T-helper 9 cell (primary cell): ENCODE results near the gene TUBB.
"Not testable (repeated sequence)": the region's sequence is repeated elsewhere in the genome, so short reads cannot be mapped to it uniquely, and the experiment has no call there.

Source experiments
- DNase-seq: peaks from one replicate; pipeline ENCODE4 v3.0.0-alpha.2; 2020

Gene TUBB

DNA sequence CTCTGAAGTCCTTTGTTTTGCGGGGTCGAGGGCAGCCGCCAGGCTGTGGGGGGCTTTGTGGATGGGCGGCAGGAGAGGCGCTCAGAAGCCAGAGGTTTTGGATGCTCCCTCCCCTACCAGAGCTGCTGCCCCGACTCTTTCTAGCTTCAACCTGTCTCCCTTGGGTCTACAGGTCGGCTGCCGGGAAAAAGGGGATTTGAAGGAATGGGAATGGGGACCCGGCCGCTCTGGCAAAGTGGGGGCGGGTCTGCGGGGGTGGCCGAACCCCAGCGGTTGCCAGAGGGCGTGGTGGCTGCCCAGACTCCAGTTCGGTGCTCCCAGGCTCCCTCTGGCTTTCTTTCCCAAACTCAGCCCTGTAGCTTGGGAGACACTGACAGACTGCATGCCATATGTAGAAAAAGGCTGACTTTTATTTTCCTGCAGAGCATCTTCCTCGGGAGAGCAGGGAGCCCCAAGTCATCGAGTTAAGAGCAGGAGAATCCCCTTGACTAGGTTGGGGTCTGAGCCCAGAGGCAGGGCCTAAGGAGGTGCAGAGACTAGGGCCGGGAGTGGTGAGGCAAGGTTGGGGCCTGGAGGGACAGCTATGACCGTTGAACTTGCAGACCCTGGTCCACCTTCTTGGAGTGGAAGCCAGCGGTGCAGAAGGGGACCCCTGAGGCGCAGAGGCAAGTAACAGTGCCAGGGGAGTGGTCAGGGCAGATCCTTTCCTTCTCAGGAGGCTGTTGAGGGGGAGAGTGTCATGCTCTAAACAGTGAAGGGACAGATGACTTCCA is 32.3 kb upstream of the TUBB start:
- no peak for DNase-seq

DNA sequence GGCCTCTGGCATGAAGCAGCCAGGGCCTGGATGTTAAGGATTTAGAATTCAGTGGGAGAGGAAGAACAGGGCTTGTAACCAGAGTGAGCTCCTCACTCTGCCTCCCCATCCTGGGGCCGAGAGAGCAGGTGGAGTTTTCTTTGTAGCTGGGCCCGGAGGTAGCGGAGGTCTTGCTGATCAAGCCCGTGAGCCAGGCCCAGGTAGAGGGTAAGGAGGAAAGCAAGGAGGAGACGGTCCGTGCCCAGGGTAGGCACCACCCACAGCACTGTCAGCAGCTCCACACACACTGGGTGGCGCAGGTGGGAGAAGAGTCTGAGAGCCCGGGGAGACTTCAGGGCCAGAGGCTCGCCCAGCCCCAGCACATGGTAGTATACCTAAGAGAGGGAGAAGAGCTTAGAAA is 31.6 kb upstream of the TUBB start:
- DNase-seq: no peak

DNA sequence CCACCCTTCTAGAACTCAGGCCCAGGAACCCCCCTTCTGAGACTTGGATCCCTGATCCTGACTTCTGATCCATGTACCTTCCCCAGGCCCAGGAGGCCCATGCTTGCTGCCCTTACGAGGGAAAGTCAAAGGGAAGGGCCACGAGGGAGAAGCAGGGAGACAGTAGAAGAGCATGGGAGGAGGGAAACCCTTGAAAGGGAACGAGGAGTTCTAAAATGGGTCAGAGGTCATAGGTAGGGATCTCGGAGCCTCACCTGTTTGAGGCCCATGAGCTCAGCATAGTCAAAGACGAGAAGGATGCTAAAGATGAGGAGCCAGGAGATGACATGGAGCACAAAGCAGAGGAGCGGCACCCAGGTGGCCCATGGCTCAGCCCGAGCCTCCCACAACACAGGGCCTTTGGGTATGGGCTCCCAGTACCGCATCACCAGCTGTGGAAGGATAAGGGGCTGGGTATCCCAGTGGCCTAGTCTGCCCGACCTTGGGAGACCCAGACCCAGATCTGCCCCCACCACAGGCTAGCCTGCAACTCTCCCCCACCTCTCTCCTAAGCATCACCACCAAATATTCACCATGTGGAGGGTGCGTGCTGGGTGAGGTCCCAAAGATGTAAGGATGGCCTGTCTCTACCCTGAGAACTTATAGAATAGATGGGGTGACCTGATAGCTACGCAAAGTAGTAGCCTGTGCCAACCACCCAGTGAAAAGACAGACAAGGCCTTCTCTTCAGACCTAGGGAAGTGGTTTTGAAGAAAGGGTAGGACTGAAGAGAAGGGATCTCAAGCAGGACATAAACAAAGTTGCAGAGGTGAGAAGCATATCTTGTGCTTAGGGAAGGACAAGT is 30.9 kb upstream of the TUBB start:
- no peak for DNase-seq

DNA sequence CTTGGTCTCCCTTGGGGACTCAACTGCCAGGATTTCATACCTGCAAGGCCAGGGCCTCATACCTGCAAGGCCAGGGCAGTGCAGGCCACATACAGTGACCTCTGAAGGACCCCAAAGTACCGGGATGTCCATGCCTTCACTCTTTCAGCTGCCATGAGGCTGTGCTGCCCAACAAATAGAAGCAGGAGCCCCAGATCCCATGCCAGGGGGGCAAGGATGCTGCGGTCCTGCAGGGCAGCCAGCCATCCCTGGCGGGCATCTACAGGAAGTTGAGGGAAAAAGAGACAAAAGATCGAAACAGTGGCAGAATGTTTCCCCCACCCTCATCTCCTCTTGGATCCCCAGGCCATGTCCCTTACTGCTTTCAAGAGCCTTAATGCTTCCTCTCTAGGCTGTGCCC is 30.2 kb upstream of the TUBB start:
- no peak for DNase-seq

DNA sequence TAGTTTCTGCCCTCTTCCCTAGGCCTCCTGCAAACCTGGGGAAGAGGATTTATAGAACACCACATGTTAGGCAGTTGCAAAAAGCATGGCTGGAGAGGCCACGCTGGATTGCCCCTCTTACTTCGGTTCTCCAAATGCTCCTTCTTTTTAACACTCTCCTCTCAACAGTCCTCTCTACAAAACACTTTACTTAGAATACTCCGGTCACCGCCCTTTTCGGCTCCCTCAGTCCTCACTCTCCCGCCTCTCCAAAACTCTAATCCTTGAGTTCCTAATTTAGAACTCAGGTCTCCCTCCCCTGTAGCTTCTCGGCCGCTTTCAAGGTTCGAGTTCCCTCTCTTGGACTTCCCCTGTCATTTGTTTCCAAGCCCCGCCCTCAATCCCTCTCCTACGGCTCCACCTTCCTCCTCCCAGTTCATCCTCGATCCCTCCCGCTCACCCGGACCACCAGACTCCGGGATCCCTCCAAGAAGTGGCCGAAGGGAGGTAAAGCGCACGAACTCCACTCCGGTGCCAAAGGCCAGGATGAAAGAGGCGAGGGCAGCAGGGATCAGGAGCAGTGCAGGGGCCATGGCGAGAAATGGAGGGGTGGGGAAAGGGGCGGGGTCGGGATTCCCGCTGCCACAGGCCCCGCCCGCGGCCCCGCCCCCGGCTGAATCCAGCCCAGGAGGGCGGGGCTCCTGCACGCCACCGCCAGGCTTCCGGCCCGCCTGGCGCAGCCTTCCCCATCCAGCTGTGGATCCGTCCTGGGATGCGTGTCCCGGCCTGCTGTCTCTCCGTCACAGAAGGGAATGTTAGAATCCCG is 29.5 kb upstream of the TUBB start, which contains the start of gene NRM:
Gene NRM (minus strand): TSS at position 582 of the 805 bp plus-strand sequence. CDS start 10 bp downstream, at position 572.
- DNase-seq: peak; percentile 73

DNA sequence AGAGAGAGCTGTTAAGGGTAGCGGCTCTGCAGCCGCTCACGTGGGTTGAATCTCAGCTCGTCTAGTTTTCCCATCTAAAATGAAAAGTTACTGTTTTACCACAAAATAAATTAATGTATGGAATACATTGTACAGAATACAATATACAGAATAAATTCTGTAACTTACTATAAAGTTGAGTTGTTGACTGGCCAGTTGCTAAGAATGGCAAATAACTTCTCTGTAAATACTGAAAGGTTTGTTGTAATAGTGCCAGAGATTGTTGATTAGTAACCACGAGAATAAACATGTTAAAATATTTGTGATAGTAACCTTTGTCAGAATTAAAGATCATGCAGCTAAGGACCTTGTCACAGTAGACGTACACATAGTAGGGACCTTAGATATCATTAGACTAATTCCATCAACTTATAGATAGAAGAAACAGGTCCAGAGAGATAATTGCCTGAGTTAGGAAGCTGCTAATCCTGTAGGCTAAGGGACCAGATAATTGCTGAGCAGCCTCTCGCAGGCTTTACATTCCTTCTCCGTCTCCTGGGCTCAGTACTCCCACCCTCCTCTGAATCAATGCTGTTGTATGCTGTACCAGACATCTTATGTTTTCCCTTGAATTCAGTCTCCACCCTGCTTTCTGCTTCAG is 28.8 kb upstream of the TUBB start:
- DNase-seq: no peak

DNA sequence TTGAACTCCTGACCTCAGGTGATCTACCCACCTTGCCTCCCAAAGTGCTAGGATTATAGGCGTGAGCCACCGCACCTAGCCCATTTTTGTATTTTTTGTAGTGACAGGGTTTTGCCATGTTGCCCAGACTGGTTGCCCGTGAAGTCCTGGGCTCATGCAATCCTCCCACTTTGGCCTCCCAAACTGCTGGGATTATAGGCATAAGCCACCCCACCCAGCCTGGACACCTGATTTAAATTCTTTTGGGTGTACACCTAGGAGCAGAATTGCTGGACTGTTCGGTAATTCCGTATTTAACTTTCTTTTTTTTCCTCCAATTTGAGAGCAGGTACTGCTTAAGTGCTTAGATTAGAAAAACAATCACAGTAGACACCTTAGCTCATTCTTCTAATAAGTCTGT is 23.7 kb upstream of the TUBB start:
- DNase-seq: no peak

DNA sequence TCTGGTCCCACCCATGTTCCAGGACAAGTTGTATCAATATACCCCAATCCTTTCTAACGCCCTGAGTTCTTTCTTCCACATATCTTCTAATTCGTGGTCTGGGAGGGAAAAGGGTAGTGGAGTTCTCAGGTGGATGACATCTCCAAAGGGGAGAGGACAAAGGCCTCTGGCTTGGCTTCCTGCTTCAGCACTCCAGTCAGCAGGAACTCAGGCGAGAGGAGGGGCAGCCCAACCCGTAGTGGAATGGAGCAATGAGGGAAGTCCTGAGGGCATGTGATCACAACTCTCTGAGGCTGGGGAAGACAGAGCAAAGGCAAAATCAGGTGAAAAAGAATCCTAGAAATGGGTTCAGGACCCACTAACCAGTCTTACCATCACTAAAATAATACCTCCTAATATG is 19.8 kb upstream of the TUBB start:
- DNase-seq: no peak

DNA sequence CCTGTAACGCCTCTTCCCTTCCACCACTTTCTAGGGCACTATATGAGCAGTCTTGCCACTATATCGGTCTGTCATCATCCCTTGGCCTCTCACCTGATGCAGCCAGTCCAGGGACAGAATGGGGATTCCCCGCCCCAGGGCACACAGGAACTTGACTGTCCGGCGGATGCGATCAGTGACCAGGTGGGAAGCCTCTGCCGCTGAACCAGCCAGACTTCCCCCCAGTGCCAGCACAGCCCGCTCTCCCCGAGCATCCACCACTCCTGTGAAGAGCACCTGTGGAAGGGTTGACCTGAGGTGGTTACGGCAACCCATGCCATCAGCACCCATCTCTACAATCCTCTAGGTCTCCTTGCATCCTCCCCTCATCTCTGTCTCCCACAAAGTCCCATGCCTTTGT is 17.1 kb upstream of the TUBB start:
- no peak for DNase-seq

DNA sequence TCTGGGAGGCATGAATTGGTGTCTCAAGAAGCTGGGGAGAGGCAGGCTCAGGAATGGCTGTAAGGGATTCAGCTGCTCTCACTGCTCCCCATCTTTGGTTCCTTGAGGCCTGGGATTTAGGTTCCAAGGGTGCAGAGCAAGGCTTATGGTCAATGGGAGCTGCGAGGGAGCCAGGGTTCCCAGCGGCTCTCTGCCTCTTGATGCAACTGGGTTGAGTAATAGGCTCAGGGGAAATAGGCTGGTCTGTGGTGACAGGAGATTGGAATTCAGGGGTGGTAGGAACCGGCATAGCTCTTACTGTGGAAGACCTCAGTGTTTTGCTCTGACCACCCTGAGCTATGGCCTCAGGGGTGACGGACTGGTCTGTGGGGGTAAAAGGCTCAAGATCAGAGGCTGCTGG is 16.3 kb upstream of the TUBB start:
- no peak for DNase-seq

DNA sequence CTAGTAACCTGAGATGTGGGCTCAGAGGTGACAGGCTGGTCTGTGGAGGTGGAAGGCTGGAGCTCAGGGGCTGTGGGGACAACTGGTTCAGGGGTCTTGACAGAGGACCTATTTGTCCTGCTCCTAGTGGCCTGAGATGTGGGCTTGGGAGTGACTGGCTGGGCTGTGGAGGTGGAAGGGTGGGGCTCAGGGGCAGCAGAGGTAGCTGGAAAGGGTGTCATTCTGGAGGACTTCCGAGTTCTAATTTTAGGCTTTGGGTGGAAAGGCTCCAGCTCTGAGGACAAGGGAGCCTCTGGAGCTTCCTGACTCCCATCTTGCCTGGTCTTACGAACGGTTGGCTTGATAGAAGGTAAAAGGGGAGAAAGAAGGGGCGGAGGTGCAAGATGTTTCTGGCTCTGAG is 14.5 kb upstream of the TUBB start:
- DNase-seq: no peak

DNA sequence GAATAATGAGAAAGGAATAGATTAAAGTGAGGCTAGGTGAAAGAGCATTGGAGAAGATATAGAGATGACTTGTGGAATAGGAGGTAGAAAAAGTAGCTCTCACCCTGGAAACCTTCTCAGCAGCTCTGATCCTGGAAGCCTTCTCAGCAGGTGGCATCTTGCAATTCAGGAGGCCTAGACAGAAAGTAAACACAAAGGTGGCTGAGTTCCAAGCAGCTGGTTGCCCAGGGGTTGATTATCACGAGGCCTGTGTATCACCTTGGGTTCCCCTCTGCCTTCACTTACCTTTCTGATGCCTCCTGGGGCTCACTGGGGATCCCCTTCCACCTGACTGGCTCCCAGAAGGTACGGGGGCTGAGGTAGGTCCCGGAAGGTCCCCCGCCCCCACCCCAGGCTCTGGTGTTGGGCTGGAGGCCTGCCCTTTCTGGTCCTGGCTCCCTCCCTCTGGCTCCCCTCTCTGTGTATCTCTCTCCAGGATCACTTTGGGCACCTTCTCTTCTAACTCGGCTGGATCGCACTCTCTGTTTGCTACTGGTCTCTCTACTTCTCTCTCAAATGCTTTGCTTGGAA is 12.8 kb upstream of the TUBB start:
- DNase-seq: no peak

DNA sequence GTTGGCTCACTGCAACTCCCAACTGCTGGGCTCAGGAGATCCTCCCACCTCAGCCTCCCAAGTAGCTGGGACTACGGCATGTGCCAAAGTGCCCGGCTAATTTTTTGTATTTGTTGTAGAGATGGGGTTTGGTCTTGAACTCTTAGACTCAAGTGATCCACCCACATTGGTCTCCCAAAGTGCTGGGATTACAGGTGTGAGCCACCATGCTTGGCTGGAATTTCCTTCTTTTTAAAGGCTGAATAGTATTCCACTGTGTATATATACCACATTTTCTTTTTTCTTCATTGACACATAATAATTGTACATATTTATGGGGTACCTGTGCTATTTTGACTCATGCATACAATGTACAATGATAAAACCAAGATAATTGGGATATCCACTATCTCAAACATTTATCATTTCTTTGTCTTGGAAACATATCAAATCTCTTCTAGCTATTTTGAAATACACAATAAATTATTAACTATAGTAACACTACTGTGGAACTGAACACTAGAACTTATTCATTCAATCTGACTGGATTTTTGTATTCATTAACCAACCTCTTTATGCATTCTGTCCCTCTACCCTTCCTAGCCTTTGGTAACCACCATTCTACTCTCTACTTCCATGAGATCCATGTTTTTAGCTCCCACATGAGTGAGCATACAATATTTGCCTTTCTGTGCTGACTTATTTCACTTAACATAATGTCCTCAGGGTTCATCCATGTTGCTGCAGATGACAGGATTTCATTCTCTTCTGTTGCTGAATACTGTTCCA is 10.9 kb upstream of the TUBB start:
- no peak for DNase-seq

DNA sequence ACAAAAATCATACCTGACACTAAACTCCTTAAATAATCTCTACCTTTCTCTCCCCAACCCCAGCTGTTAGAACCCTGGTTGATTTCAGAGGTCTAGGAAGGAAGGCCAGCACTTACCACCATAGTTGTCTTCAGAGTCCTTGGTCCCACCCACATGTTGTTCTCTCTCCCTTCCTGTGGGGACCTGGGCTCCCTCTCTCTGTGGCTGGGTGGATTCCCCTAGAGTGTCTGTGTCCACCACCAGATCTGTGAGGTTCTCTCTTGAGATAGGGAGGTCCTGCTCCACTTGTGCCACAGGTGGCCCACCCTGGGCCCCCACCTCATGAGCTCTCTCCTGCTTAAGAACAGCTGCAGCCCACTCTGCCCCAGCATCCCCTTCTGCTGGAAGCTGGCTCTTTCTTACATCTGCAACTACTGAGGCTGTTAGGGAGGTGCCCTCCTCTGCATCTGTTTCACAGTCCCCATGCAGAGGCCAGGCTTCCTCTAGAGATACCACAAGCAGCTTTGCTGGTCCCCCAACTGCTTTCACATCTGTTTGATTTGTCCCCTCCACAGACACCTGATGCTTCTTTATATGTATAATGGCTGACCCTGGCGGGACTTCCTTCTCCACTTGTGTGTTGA is 8.3 kb upstream of the TUBB start:
- DNase-seq: no peak

DNA sequence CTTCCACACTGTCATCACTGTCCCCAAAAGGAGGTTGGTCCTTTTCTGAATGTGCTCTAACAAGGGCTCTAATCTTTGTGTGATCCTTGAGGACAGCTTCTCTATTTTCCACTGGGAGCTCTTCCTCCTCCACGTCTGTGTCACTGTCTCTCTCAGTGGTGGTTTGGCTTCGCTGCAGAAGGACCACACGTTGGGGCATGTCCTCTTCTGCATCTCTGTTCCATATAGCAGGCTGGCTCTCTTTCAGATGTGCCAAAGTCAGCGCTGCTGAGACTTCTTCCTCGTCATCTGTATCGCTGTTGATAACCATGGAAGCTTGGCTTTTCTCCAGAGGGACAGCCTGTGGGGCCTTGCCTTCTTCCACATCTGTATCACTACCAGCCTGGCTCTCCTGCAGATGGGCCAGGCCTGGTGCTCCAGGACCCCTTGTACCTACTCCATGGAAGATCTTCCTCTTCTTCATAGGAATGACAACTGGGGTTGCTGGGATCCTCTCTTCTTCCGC is 7.7 kb upstream of the TUBB start:
- DNase-seq: no peak

DNA sequence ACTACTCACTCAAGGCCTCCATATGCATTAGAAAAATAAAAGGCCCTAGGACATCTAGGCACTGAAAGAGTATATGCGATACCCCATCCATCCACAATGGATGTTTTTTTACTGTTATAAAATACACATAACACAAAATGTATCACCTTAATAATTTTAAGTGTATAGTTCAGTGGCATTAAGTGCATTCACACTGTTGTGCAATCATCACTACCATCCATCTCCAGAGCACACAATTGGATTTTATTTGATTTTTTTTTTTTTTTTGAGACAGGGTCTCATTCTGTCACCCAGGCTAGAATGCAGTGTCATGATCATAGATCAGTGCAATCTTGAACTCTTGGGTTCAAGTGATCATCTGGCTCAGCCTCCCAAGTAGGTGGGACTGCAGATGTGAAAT is 5.9 kb upstream of the TUBB start:
- DNase-seq: no peak

DNA sequence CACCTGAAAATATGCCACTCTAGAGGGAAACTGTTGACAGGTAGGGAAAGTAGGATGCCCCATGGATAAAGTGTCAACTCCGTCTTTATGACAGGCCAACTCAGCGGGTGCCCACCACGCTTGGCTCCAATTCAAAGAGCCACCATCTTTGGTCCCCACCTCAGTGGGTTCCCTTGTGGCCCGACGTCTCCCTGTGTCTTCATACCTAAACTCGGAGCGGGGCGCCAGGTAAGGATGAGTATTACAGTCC is 3.3 kb upstream of the TUBB start:
- no peak for DNase-seq

DNA sequence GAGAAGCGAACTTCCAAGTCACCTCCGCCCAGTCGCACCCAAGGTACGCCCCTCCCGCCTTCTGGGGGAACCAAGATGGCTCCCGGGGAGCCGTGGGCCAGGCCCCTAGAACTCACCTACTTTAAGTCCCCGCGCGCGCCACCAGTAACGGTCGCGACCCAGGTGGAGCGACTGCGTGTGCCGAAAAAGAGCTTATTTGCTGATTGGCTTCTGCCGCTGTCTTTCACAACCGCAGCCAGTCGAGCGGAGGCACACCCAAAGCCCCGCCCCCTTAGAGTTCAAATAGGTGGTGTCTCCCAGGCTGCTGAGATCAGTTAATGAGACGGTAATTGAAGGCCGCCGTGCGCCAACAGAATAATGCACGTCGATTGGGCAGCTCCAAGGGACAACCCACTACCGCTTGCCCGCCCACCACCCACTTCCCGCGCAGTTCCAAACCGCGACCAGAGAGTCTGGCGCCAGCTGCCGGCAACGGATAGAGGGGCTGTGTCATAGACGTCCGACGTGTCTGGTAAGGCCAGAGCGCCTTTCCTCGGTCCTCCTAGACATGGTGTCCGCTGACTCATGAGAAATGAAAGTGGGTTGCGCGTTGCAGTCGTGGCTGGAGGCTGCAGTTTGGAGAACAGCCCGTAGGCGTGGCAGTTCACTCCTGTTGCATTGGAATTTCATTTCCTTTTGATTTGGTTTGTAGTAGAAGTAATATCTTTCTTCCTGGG is 2.9 kb upstream of the TUBB start, which contains the start of gene MDC1:
Gene MDC1 (minus strand): TSS at position 153 of the 716 bp plus-strand sequence. CDS start 2,106 bp downstream, outside the sequence.
- peak; percentile 96 for DNase-seq

DNA sequence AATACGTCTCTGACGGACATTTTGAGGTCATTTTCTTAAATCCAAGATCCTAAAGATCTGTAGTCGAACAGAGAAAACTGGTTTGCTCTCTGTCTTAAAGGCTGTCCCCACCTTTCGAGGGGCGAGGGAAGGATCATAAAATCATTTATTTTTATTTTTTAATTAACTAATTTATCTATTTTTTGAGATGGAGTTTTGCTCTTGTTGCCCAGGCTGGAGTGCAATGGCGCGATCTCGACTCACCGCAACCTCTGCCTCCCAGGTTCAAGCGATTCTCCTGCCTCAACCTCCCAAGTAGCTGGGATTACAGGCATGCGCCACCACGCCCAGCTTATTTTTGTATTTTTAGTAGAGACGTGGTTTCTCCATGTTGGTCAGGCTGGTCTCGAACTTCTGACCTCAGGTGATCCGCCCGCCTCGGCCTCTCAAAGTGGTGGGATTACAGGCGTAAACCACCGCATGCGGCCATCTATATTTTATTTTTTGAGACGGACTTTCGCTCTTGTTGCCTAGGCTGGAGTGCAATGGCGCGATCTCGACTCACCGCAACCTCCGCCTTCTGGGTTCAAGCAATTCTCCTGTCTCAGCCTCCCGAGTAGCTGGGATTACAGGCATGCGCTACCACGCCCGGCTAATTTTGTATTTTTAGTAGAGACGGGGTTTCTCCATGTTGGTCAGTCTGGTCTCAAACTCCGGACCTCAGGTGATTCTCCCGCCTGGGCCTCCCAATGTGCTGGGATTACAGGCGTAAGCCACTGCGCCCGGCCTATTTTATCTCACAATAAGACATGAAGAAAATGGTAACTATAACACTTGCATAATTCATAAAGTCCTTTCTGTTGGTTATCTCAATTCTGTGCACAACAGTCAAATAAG is 2.1 kb upstream of the TUBB start:
- not testable (repeated sequence) for DNase-seq
